Melanocyte of skin (primary cell): ENCODE results near the gene PNPLA2. TPM values are rescaled to one million over a fixed set of nuclear protein-coding genes. Genes with fewer than 3 reads are reported as not detected.

Experiments
- small RNA-seq, 2 donors: library from RNA; depleted of rRNA; stranded (forward); fragments of <200 nt; gene quantifications; one replicate each; pipeline ENCODE3, GENCODE V24; 2012
- total RNA-seq, 2 donors: library from RNA; depleted of rRNA; stranded (reverse); fragments of >200 nt; gene quantifications; 2 replicates each; pipeline ENCODE4 v1.2.3, GENCODE V29; 2012

The PNPLA2 gene
- 10 to 100 TPM; 20.0 to 21.0 TPM for total RNA-seq

GRCh38 chr11:818396-819128 is at the start of gene PNPLA2:
PNPLA2 (plus strand) TSS chr11:818914; CDS start chr11:819719, 805 bp downstream.

GRCh38 chr11:777288-778255 is 41.1 kb upstream of the PNPLA2 start, which contains the start of gene GATD1:
GATD1 (minus strand) TSS chr11:777487; CDS start chr11:777462, 25 bp downstream.

GRCh38 chr11:789943-790342 is 28.8 kb upstream of the PNPLA2 start, which contains the start of gene CEND1:
CEND1 (minus strand) TSS chr11:790090; CDS start chr11:788576, 1,514 bp downstream.

GRCh38 chr11:798093-798713 is 20.5 kb upstream of the PNPLA2 start, which contains the start of gene SLC25A22:
SLC25A22 (minus strand) TSS chr11:798281; CDS start chr11:795006, 3,275 bp downstream.

GRCh38 chr11:809287-810039 is 9.3 kb upstream of the PNPLA2 start, which contains the start of gene RPLP2:
RPLP2 (plus strand) TSS chr11:809967; CDS start chr11:810235, 268 bp downstream.

GRCh38 chr11:827897-828192 is 9.1 kb downstream of the PNPLA2 start, which contains the start of gene CRACR2B:
CRACR2B (plus strand) TSS chr11:827919; CDS start chr11:828608, 689 bp downstream.

GRCh38 chr11:832529-833113 is 13.9 kb downstream of the PNPLA2 start, which contains the start of gene CD151:
CD151 (plus strand) TSS chr11:832952; CDS start chr11:836070, 3,118 bp downstream.

GRCh38 chr11:842370-843002 is 23.8 kb downstream of the PNPLA2 start, which contains the start of the genes POLR2L and TSPAN4:
POLR2L (minus strand) TSS chr11:842529; CDS start chr11:842508, 21 bp downstream.
TSPAN4 (plus strand) TSS chr11:842852; CDS start chr11:850305, 7,453 bp downstream.

Small RNA genes lying within 50 kb of the gene (small RNA-seq; reads per million reads assigned to genes)
- gene SNORA52, result 0 reads per million in 2 donors

Other genes starting within 250 kb of the PNPLA2 start
- 10 to 100 TPM; 21.7 to 32.3 TPM for gene PHRF1, start 242.4 kb upstream of the PNPLA2 start, total RNA-seq
- gene IRF7, start 203.0 kb upstream of the PNPLA2 start, total RNA-seq, result 100 to 1,000 TPM; 148 to 177 TPM
- gene CDHR5, start 194.0 kb upstream of the PNPLA2 start, total RNA-seq, result not detected
- gene SCT, start 191.7 kb upstream of the PNPLA2 start, total RNA-seq, result not detected
- gene DRD4, start 181.6 kb upstream of the PNPLA2 start, total RNA-seq, result not detected
- 10 to 100 TPM; 39.3 to 53.7 TPM for gene DEAF1, start 123.7 kb upstream of the PNPLA2 start, total RNA-seq
- gene TMEM80, start 123.1 kb upstream of the PNPLA2 start, total RNA-seq, result 10 to 100 TPM in 1 of 2 donors, 1 to 10 TPM in 1; 7.0 to 15.1 TPM
- 10 to 100 TPM; 26.3 to 30.6 TPM for gene EPS8L2, start 112.7 kb upstream of the PNPLA2 start, total RNA-seq
- 100 to 1,000 TPM; 249 to 377 TPM for gene TALDO1, start 71.5 kb upstream of the PNPLA2 start, total RNA-seq
- gene GATD1, start 41.4 kb upstream of the PNPLA2 start, total RNA-seq, result 10 to 100 TPM; 34.0 to 42.0 TPM
- not detected for gene CEND1, start 28.8 kb upstream of the PNPLA2 start, total RNA-seq
- gene SLC25A22, start 20.6 kb upstream of the PNPLA2 start, total RNA-seq, result 10 to 100 TPM in 1 of 2 donors, 1 to 10 TPM in 1; 8.6 to 24.3 TPM
- gene PIDD1, start 13.7 kb upstream of the PNPLA2 start, total RNA-seq, result 1 to 10 TPM; 5.9 to 7.3 TPM
- 100 to 1,000 TPM; 243 to 415 TPM for gene RPLP2, start 8.9 kb upstream of the PNPLA2 start, total RNA-seq
- gene CRACR2B, start 9.0 kb downstream of the PNPLA2 start, total RNA-seq, result under 1 TPM in 1 of 2 donors, not detected in 1; 0.67 TPM
- gene CD151, start 14.0 kb downstream of the PNPLA2 start, total RNA-seq, result 100 to 1,000 TPM; 125 to 137 TPM
- 100 to 1,000 TPM in 1 of 2 donors, 10 to 100 TPM in 1; 76.7 to 109 TPM for gene POLR2L, start 23.6 kb downstream of the PNPLA2 start, total RNA-seq
- 100 to 1,000 TPM; 119 to 179 TPM for gene TSPAN4, start 23.9 kb downstream of the PNPLA2 start, total RNA-seq
- gene CHID1, start 91.9 kb downstream of the PNPLA2 start, total RNA-seq, result 10 to 100 TPM; 20.6 to 39.3 TPM
- 10 to 100 TPM; 31.3 to 37.2 TPM for gene AP2A2, start 107.0 kb downstream of the PNPLA2 start, total RNA-seq
- gene MUC6, start 217.8 kb downstream of the PNPLA2 start, total RNA-seq, result not detected